Mesenchymal stem cell (in vitro differentiated cells and primary cell): Measurements from ENCODE around the gene SMC3. TPM values are rescaled to one million over a fixed set of nuclear protein-coding genes. Genes with fewer than 3 reads are reported as not detected.
A peak's percentile ranks its signal among the peaks of the same experiment; 100 is the strongest.

Source experiments
- DNase-seq: peaks from one replicate; pipeline ENCODE4 v3.0.0-alpha.2; 2013
- H2AFZ ChIP-seq: one replicate; pipeline ENCODE4 v1.6.1; 2013; ENCODE audit warnings: low read depth, mild to moderate bottlenecking, control low read depth, inconsistent platforms, low read length, moderate library complexity
- H2AK5ac ChIP-seq: 2 replicates; pipeline ENCODE4 v1.6.1; 2013; ENCODE audit warnings: low read length, moderate library complexity, mild to moderate bottlenecking, inconsistent platforms; ENCODE audit not compliant: severe bottlenecking
- H2BK120ac ChIP-seq: one replicate; pipeline ENCODE4 v1.6.1; 2013; ENCODE audit warnings: low read depth, mild to moderate bottlenecking, inconsistent platforms, low read length, moderate library complexity
- H2BK12ac ChIP-seq, 2 experiments: one replicate each; pipeline ENCODE4 v1.6.1; 2013; ENCODE audit warnings: inconsistent platforms in 2 of 2, low read length in 2 of 2, mild to moderate bottlenecking in 2 of 2, moderate library complexity in 2 of 2, control low read depth in 1 of 2
- H2BK15ac ChIP-seq: one replicate; pipeline ENCODE4 v1.6.1; 2013; ENCODE audit warnings: mild to moderate bottlenecking, low read depth, inconsistent platforms; ENCODE audit not compliant: poor library complexity, severe bottlenecking
- H2BK5ac ChIP-seq: 2 replicates; pipeline ENCODE4 v1.6.1; 2013; ENCODE audit warnings: low read depth, mild to moderate bottlenecking, low read length, control low read depth, inconsistent platforms; ENCODE audit not compliant: poor library complexity, severe bottlenecking
- H3K14ac ChIP-seq, 2 experiments: one replicate each; pipeline ENCODE4 v1.6.1; 2013; ENCODE audit warnings: inconsistent platforms in 2 of 2, low read length in 2 of 2, control low read depth in 1 of 2, mild to moderate bottlenecking in 1 of 2, moderate library complexity in 1 of 2
- H3K18ac ChIP-seq, 2 experiments: one replicate each; pipeline ENCODE4 v1.6.1; 2013; ENCODE audit warnings: inconsistent platforms in 2 of 2, low read length in 2 of 2, control low read depth in 1 of 2, low read depth in 1 of 2, mild to moderate bottlenecking in 1 of 2
- H3K23ac ChIP-seq, 2 experiments: one replicate each; pipeline ENCODE4 v1.6.1; 2013; ENCODE audit warnings: inconsistent platforms in 2 of 2, low read length in 2 of 2, mild to moderate bottlenecking in 2 of 2, moderate library complexity in 2 of 2, control low read depth in 1 of 2
- H3K27ac ChIP-seq: 2 replicates; pipeline ENCODE4 v1.5.1; 2013; ENCODE audit warnings: mild to moderate bottlenecking, moderate library complexity, low read length, control low read depth, inconsistent platforms; ENCODE audit not compliant: poor library complexity, severe bottlenecking
- H3K27me3 ChIP-seq, 2 experiments: 2 replicates each; pipeline versions ENCODE4 v1.6.1 to v1.7.0; 2013; ENCODE audit warnings: low read length in 2 of 2, mild to moderate bottlenecking in 2 of 2, moderate library complexity in 2 of 2, control low read depth in 1 of 2, inconsistent platforms in 1 of 2; ENCODE audit not compliant: control insufficient read depth in 1 of 2, insufficient read depth in 1 of 2
- H3K36me3 ChIP-seq, 2 experiments: 2 replicates each; pipeline versions ENCODE4 v1.6.1 to v1.7.0; 2013; ENCODE audit warnings: low read length in 2 of 2, control low read depth in 1 of 2, inconsistent platforms in 1 of 2, low read depth in 1 of 2, mild to moderate bottlenecking in 1 of 2; ENCODE audit not compliant: insufficient read depth in 2 of 2, control insufficient read depth in 1 of 2
- H3K4ac ChIP-seq, 2 experiments: one replicate each; pipeline ENCODE4 v1.6.1; 2013; ENCODE audit warnings: inconsistent platforms in 2 of 2, low read length in 2 of 2, mild to moderate bottlenecking in 2 of 2, moderate library complexity in 2 of 2, control low read depth in 1 of 2, low read depth in 1 of 2
- H3K4me1 ChIP-seq: 2 replicates; pipeline ENCODE4 v1.6.1; 2013; ENCODE audit warnings: low read depth, low read length, control low read depth; ENCODE audit not compliant: control insufficient read depth, insufficient read depth
- H3K4me2 ChIP-seq: 2 replicates; pipeline ENCODE4 v1.6.1; 2013; ENCODE audit warnings: low read length, mild to moderate bottlenecking, inconsistent platforms; ENCODE audit not compliant: poor library complexity, severe bottlenecking
- H3K4me3 ChIP-seq, 2 experiments: 2 replicates each; pipeline versions ENCODE4 v1.5.1 to v1.7.0; 2013; ENCODE audit warnings: low read length in 2 of 2, mild to moderate bottlenecking in 2 of 2, control low read depth in 1 of 2, low read depth in 1 of 2; ENCODE audit not compliant: insufficient read depth in 1 of 2
- H3K79me1 ChIP-seq: replicated peaks from 2 replicates; pipeline ENCODE4 v1.6.1; 2013; ENCODE audit warnings: mild to moderate bottlenecking, control low read depth, low read length, inconsistent platforms; ENCODE audit not compliant: poor library complexity, severe bottlenecking
- H3K9ac ChIP-seq: 2 replicates; pipeline ENCODE4 v1.7.0; 2013; ENCODE audit warnings: mild to moderate bottlenecking, low read length, moderate library complexity
- H3K9me3 ChIP-seq: 2 replicates; pipeline ENCODE4 v1.7.0; 2013; ENCODE audit warnings: mild to moderate bottlenecking, low read length; ENCODE audit not compliant: control insufficient read depth
- H4K8ac ChIP-seq: one replicate; pipeline ENCODE4 v1.6.1; 2013; ENCODE audit warnings: inconsistent platforms, mild to moderate bottlenecking, low read length, moderate library complexity
- H4K91ac ChIP-seq: one replicate; pipeline ENCODE4 v1.6.1; 2013; ENCODE audit warnings: mild to moderate bottlenecking, low read length, inconsistent platforms
- whole genome bisulfite sequencing: methylation state at CpG from one replicate; pipeline ENCODE4 v1.1.7; 2013; ENCODE audit warnings: mixed read lengths; 5-methylcytosine and 5-hydroxymethylcytosine counted together
- polyA plus RNA-seq, 2 experiments: library from polyadenylated mRNA; stranded (reverse); fragments of 200-250 nt; gene quantifications; one replicate each; pipeline ENCODE4 v1.2.3, GENCODE V29; 2013

Gene SMC3
- 19.1 TPM for polyA plus RNA-seq (2013, experiment 1 of 2)
- 19.0 TPM for polyA plus RNA-seq (2013, experiment 2 of 2)

DNA sequence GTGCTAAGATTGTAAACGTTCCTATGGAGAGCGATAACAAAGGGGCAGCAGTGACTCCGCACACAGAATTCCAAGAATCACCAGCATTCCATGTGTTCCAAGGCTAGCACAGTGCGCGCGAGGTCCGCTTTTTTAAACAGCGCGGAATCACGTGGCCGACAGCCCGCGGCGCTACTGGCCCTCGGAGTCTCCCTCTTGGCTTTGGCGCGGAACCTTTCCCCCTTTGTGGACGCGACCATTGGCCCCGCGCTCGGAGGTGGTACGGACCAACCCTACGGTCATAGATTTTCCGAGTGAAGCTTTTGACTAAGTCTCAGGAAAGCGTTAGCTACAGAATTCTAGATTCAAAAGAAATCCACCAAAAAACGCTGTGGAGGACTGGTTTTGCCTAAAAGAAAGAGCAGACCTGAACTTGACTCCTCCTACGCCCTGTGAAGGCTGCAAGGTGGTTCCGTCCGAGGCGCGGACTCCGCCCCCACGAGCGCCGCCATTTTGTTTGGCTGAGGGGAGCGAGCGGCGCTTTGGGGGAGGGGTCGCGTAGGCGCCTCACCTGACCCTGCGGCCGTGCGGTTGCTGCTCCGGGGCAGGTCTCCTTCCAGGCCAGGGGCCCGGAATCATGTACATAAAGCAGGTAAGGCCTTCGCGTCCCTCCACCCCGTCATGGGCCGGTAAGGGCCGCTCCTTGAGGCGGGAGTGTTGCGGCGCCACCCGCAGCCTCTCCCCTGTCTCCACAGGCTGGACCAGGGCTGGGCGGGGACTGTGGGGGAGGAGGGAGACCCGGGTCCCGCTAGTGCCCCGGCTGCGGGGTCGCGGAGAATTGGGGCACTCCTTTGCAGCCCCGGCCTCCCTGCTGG lies at the start of gene SMC3:
Gene SMC3, plus strand, starts transcription at position 495 of the 854 bp plus-strand sequence. Its CDS starts 122 bp downstream, at position 617.
- Histone ChIP-seq H2BK15ac (peak within 1 kb of the TSS; percentile 93), H2BK5ac (peak within 1 kb of the TSS; percentile 67), H3K14ac (peak within 1 kb of the TSS in 1 of 2 experiments; percentile 55), H3K27ac (peak within 1 kb of the TSS; percentile 86), H3K18ac (peak within 1 kb of the TSS; percentile 96), H3K4ac (peak within 1 kb of the TSS in 1 of 2 experiments; percentile 78), H2AFZ (peak within 1 kb of the TSS; percentile 93), H3K4me1 (peaks cover 5% of the 10 kb centered on the region), H4K91ac (peak within 1 kb of the TSS; percentile 95), H3K9ac (peak within 1 kb of the TSS; percentile 93), H3K4me3 (peak within 1 kb of the TSS; percentile 91 to 96), H3K4me2 (peak within 1 kb of the TSS; percentile 76), H4K8ac (peak within 1 kb of the TSS; percentile 97), H3K23ac (peak within 1 kb of the TSS in 1 of 2 experiments; percentile 14), H3K79me1 (peaks cover 7% of the 10 kb centered on the region), H3K36me3 (peaks cover 0 to 12% of the 10 kb centered on the region in 2 experiments), H3K9me3 (no peaks in the 10 kb centered on the region), H3K27me3 (no peaks in the 10 kb centered on the region), H2BK12ac (peak within 1 kb of the TSS; percentile 50 to 87), H2BK120ac (peak within 1 kb of the TSS; percentile 68), H2AK5ac (no peak within 1 kb of the TSS)
- WGBS, result under 1% methylated on average over 61 of the region's 64 CpGs
- DNase-seq, result peak; percentile 96

GRCh38 chr10:110522365-110522988 lies 45.0 kb upstream of the SMC3 start:
- Histone ChIP-seq H3K4me2 (no peak overlapping the region), H3K9ac (no peak overlapping the region), H3K36me3 (peaks cover 0 to 29% of the 10 kb centered on the region in 2 experiments), H2AK5ac (peak overlapping the region; percentile 16), H4K8ac (no peak overlapping the region), H3K18ac (no peak overlapping the region), H3K4ac (no peak overlapping the region), H3K4me1 (peaks cover 7% of the 10 kb centered on the region), H4K91ac (no peak overlapping the region), H3K14ac (peak overlapping the region in 1 of 2 experiments; percentile 68), H2BK120ac (no peak overlapping the region), H3K79me1 (peaks cover 3% of the 10 kb centered on the region), H3K27me3 (no peaks in the 10 kb centered on the region), H2AFZ (no peak overlapping the region), H2BK15ac (no peak overlapping the region), H2BK12ac (no peak overlapping the region), H3K27ac (no peak overlapping the region), H3K23ac (no peak overlapping the region), H3K4me3 (no peak overlapping the region), H2BK5ac (no peak overlapping the region), H3K9me3 (no peaks in the 10 kb centered on the region)
- no peak for DNase-seq
- WGBS, result 100% methylated on average over 3 of the region's 4 CpGs

- no peak overlapping the region for H3K4me3 ChIP-seq
These were observed 43.8 kb upstream of the SMC3 start for GRCh38 chr10:110523736-110524135.

More at GRCh38 chr10:110523736-110524135, 43.8 kb upstream of the SMC3 start:
- Histone ChIP-seq H3K9me3 (no peaks in the 10 kb centered on the region), H3K9ac (no peak overlapping the region), H3K27ac (no peak overlapping the region), H2BK12ac (no peak overlapping the region), H3K36me3 (peaks cover 0 to 21% of the 10 kb centered on the region in 2 experiments), H3K79me1 (peaks cover 1% of the 10 kb centered on the region), H2BK15ac (no peak overlapping the region), H3K14ac (no peak overlapping the region), H3K4me2 (no peak overlapping the region), H3K23ac (no peak overlapping the region), H3K4ac (no peak overlapping the region), H4K8ac (no peak overlapping the region), H2AK5ac (no peak overlapping the region), H2AFZ (no peak overlapping the region), H3K18ac (no peak overlapping the region), H3K4me1 (peaks cover 13% of the 10 kb centered on the region), H2BK5ac (no peak overlapping the region), H3K27me3 (no peaks in the 10 kb centered on the region), H4K91ac (no peak overlapping the region), H2BK120ac (no peak overlapping the region)
- DNase-seq, result no peak
- 90% methylated on average over 3 of the region's 3 CpGs for WGBS
